ENCODE data around the gene UBN2.

The UBN2 gene

GRCh38 chr7:139230774-139231512 is at the start of gene UBN2 (continued):
- no peak for TF ChIP-seq ZNF274 (IDR thresholded peaks at IDR 0.05; ENCODE audit: low read length)
- no peak for TF ChIP-seq ZNF274 (tag by site-specific recombination; IDR thresholded peaks at IDR 0.05; ENCODE audit: borderline replicate concordance)
- no peak for TF ChIP-seq ZNF776 (tag by site-specific recombination; IDR thresholded peaks at IDR 0.05; ENCODE audit: borderline replicate concordance)
- no peak for TF ChIP-seq GLI2 (tag by site-specific recombination; IDR thresholded peaks at IDR 0.05; ENCODE audit: borderline replicate concordance, low read depth)
- no peak for TF ChIP-seq REPIN1 (tag by site-specific recombination; IDR thresholded peaks at IDR 0.05; ENCODE audit: low read depth)
- TF ChIP-seq, protein P1, sequence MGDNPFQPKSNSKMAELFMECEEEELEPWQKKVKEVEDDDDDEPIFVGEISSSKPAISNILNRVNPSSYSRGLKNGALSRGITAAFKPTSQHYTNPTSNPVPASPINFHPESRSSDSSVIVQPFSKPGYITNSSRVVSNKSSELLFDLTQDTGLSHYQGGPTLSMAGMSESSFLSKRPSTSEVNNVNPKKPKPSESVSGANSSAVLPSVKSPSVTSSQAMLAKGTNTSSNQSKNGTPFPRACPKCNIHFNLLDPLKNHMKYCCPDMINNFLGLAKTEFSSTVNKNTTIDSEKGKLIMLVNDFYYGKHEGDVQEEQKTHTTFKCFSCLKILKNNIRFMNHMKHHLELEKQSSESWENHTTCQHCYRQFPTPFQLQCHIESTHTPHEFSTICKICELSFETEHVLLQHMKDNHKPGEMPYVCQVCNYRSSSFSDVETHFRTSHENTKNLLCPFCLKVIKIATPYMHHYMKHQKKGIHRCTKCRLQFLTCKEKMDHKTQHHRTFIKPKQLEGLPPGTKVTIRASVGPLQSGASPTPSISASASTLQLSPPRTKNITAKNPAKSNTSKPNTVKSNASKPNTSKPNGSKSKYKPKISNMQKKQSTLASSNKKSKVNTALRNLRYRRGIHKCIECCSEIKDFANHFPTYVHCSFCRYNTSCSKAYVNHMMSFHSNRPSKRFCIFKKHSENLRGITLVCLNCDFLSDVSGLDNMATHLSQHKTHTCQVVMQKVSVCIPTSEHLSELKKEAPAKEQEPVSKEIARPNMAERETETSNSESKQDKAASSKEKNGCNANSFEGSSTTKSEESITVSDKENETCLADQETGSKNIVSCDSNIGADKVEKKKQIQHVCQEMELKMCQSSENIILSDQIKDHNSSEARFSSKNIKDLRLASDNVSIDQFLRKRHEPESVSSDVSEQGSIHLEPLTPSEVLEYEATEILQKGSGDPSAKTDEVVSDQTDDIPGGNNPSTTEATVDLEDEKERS (tag by site-specific recombination; IDR thresholded peaks at IDR 0.05) = no peak
- no peak for TF ChIP-seq ZIC2 (tag by site-specific recombination; IDR thresholded peaks at IDR 0.05)
- TF ChIP-seq ZNF366 (tag by site-specific recombination; conservative IDR thresholded peaks at IDR 0.05) = peak; percentile 81
- TF ChIP-seq ZNF404 (tag by site-specific recombination; IDR thresholded peaks at IDR 0.05) = no peak
- no peak for TF ChIP-seq ZSCAN16 (tag by site-specific recombination; IDR thresholded peaks at IDR 0.05)
- no peak for TF ChIP-seq ZNF510 (tag by site-specific recombination; IDR thresholded peaks at IDR 0.05; ENCODE audit: insufficient replicate concordance)
- TF ChIP-seq, protein P2, sequence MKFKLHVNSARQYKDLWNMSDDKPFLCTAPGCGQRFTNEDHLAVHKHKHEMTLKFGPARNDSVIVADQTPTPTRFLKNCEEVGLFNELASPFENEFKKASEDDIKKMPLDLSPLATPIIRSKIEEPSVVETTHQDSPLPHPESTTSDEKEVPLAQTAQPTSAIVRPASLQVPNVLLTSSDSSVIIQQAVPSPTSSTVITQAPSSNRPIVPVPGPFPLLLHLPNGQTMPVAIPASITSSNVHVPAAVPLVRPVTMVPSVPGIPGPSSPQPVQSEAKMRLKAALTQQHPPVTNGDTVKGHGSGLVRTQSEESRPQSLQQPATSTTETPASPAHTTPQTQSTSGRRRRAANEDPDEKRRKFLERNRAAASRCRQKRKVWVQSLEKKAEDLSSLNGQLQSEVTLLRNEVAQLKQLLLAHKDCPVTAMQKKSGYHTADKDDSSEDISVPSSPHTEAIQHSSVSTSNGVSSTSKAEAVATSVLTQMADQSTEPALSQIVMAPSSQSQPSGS (tag by site-specific recombination; IDR thresholded peaks at IDR 0.05; ENCODE audit: low read depth) = peak; percentile 24; the same call in 1 of the 2 replicates
- TF ChIP-seq ZNF138 (tag by site-specific recombination; IDR thresholded peaks at IDR 0.05; ENCODE audit: borderline replicate concordance) = no peak
- no peak for TF ChIP-seq ZBTB1 (tag by site-specific recombination; IDR thresholded peaks at IDR 0.05)
- no peak for TF ChIP-seq ZNF350 (tag by site-specific recombination; IDR thresholded peaks at IDR 0.05)
- peak; percentile 49 for TF ChIP-seq GLIS1 (tag by site-specific recombination; IDR thresholded peaks at IDR 0.05)
- no peak for TF ChIP-seq ZNF747 (tag by site-specific recombination; IDR thresholded peaks at IDR 0.05)
- peak; percentile 5; the same call in 1 of the 2 replicates for TF ChIP-seq GLIS2 (tag by site-specific recombination; IDR thresholded peaks at IDR 0.05)
- no peak for TF ChIP-seq ZNF114 (tag by site-specific recombination; IDR thresholded peaks at IDR 0.05)
- no peak; the same call in 1 of the 2 replicates for TF ChIP-seq ZNF768 (tag by site-specific recombination; IDR thresholded peaks at IDR 0.05)
- no peak; the same call in 1 of the 2 replicates for TF ChIP-seq KLF17 (tag by site-specific recombination; IDR thresholded peaks at IDR 0.05)
- TF ChIP-seq ZNF701 (tag by site-specific recombination; IDR thresholded peaks at IDR 0.05) = no peak
- TF ChIP-seq ZNF76 (tag by site-specific recombination; IDR thresholded peaks at IDR 0.05; ENCODE audit: borderline replicate concordance, low read depth) = peak; percentile 68; the same call in 1 of the 2 replicates
- TF ChIP-seq ZNF2 (tag by site-specific recombination; IDR thresholded peaks at IDR 0.05) = peak; percentile 93
- TF ChIP-seq SETDB1 (IDR thresholded peaks at IDR 0.05; ENCODE audit: insufficient read length, low read length) = no peak
- no peak for TF ChIP-seq ZNF221 (tag by site-specific recombination; IDR thresholded peaks at IDR 0.05; ENCODE audit: borderline replicate concordance)
- TF ChIP-seq ZNF670 (tag by site-specific recombination; IDR thresholded peaks at IDR 0.05; ENCODE audit: low read depth) = no peak
- TF ChIP-seq MYNN (tag by site-specific recombination; IDR thresholded peaks at IDR 0.05; ENCODE audit: borderline replicate concordance) = peak; percentile 69; the same call in 1 of the 2 replicates
- no peak for TF ChIP-seq ZNF521 (tag by site-specific recombination; IDR thresholded peaks at IDR 0.05)
- TF ChIP-seq ZBTB17 (tag by site-specific recombination; IDR thresholded peaks at IDR 0.05) = peak; percentile 94
- no peak for TF ChIP-seq ZNF23 (tag by site-specific recombination; IDR thresholded peaks at IDR 0.05; ENCODE audit: borderline replicate concordance)
- no peak for TF ChIP-seq ZNF654 (tag by site-specific recombination; IDR thresholded peaks at IDR 0.05; ENCODE audit: low read depth)
- no peak for TF ChIP-seq RBAK (tag by site-specific recombination; IDR thresholded peaks at IDR 0.05)
- TF ChIP-seq ZNF624 (tag by site-specific recombination; IDR thresholded peaks at IDR 0.05) = no peak
- TF ChIP-seq, protein P3, sequence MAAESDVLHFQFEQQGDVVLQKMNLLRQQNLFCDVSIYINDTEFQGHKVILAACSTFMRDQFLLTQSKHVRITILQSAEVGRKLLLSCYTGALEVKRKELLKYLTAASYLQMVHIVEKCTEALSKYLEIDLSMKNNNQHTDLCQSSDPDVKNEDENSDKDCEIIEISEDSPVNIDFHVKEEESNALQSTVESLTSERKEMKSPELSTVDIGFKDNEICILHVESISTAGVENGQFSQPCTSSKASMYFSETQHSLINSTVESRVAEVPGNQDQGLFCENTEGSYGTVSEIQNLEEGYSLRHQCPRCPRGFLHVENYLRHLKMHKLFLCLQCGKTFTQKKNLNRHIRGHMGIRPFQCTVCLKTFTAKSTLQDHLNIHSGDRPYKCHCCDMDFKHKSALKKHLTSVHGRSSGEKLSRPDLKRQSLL (tag by site-specific recombination; IDR thresholded peaks at IDR 0.05) = no peak
